ENCODE results near the gene KRTAP17-1.
"Not testable (repeated sequence)": the region's sequence is repeated elsewhere in the genome, so short reads cannot be mapped to it uniquely, and the experiment has no call there.

The KRTAP17-1 gene

DNA sequence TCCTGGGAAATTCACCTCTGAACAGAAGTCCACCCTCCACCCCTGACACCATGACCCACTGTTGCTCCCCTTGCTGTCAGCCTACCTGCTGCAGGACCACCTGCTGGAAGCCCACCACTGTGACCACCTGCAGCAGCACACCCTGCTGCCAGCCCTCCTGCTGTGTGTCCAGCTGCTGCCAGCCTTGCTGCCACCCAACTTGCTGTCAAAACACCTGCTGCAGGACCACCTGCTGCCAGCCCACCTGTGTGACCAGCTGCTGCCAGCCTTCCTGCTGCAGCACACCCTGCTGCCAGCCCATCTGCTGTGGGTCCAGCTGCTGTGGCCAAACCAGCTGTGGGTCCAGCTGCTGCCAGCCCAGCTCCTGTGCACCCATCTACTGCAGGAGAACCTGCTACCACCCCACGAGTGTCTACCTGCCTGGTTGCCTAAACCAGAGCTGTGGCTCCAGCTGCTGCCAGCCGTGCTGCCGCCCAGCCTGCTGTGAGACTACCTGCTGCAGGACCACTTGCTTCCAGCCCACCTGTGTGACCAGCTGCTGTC, 39.8 kb downstream of the KRTAP17-1 start, which contains the start of gene KRTAP9-7:
Gene KRTAP9-7 (plus strand): TSS at position 51 of the 543 bp plus-strand sequence. CDS start 0 bp downstream, at position 51.
- H2BK120ac ChIP-seq (ENCODE audit: low read depth, low read length); H3K4ac ChIP-seq (ENCODE audit: low read depth in 1 of 2, low read length in 2 of 2); H3K23ac ChIP-seq (ENCODE audit: low read length in 2 of 2); H2BK15ac ChIP-seq (ENCODE audit: low read depth, poor library complexity, severe bottlenecking); H3K4me2 ChIP-seq (ENCODE audit: low read length, poor library complexity, severe bottlenecking); H3K27ac ChIP-seq (ENCODE audit: low read length, poor library complexity, severe bottlenecking); H3K4me1 ChIP-seq (ENCODE audit: control insufficient read depth, insufficient read depth, low read depth, low read length); H2BK12ac ChIP-seq (ENCODE audit: low read length in 2 of 2); H3K4me3 ChIP-seq (ENCODE audit: insufficient read depth in 1 of 2, low read depth in 1 of 2, low read length in 2 of 2); H2AFZ ChIP-seq (ENCODE audit: low read depth, low read length); H3K79me1 ChIP-seq (replicated peaks; ENCODE audit: low read length, poor library complexity, severe bottlenecking); H3K27me3 ChIP-seq (ENCODE audit: control insufficient read depth in 1 of 2, insufficient read depth in 1 of 2, low read length in 2 of 2); H3K9me3 ChIP-seq (ENCODE audit: control insufficient read depth, low read length); H4K91ac ChIP-seq (ENCODE audit: low read length); H3K9ac ChIP-seq (ENCODE audit: low read length); H3K18ac ChIP-seq (ENCODE audit: low read depth in 1 of 2, low read length in 2 of 2); H3K36me3 ChIP-seq (ENCODE audit: control insufficient read depth in 1 of 2, insufficient read depth in 2 of 2, low read depth in 1 of 2, low read length in 2 of 2); DNase-seq; H2AK5ac ChIP-seq (ENCODE audit: low read length, severe bottlenecking); H2BK5ac ChIP-seq (ENCODE audit: low read depth, low read length, poor library complexity, severe bottlenecking): not testable (repeated sequence)
- peak within 1 kb of the TSS in 1 of 2 experiments; percentile 2 for H3K14ac ChIP-seq (ENCODE audit: low read length in 2 of 2)
- H4K8ac ChIP-seq (ENCODE audit: low read length): peak within 1 kb of the TSS; percentile 29
- WGBS: 75% methylated on average over 3 of the region's 3 CpGs

DNA sequence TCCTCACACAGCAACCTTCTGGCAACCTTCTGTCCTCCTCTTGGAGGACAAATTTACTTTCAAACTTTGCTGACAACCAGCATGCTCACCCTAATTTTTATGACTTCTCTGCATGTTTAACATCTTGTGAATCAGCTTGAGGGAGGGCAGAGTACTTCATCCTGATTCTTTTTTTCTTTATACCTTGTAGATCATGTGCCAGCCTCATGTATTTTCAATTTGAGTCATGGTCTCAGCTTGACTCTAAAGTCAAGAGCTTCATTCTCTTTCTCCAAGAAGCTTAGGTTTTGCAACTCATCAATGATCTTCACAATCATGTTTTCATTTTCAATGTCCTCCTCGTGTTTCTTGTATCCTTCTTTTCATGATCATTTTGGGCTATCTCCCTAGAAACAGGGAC, 43.7 kb downstream of the KRTAP17-1 start:
- Histone ChIP-seq H3K18ac (ENCODE audit: low read depth in 1 of 2, low read length in 2 of 2) (no peak overlapping the region), H3K27ac (ENCODE audit: low read length, poor library complexity, severe bottlenecking) (no peak overlapping the region), H3K23ac (ENCODE audit: low read length in 2 of 2) (no peak overlapping the region), H3K14ac (ENCODE audit: low read length in 2 of 2) (no peak overlapping the region), H2BK15ac (ENCODE audit: low read depth, poor library complexity, severe bottlenecking) (no peak overlapping the region), H3K36me3 (ENCODE audit: control insufficient read depth in 1 of 2, insufficient read depth in 2 of 2, low read depth in 1 of 2, low read length in 2 of 2) (no peaks in the 10 kb centered on the region), H3K79me1 (replicated peaks; ENCODE audit: low read length, poor library complexity, severe bottlenecking) (no peaks in the 10 kb centered on the region), H3K4me1 (ENCODE audit: control insufficient read depth, insufficient read depth, low read depth, low read length) (peaks cover 3% of the 10 kb centered on the region), H2BK12ac (ENCODE audit: low read length in 2 of 2) (no peak overlapping the region), H3K9ac (ENCODE audit: low read length) (no peak overlapping the region), H2AFZ (ENCODE audit: low read depth, low read length) (no peak overlapping the region), H2BK5ac (ENCODE audit: low read depth, low read length, poor library complexity, severe bottlenecking) (no peak overlapping the region), H3K4ac (ENCODE audit: low read depth in 1 of 2, low read length in 2 of 2) (no peak overlapping the region), H3K4me2 (ENCODE audit: low read length, poor library complexity, severe bottlenecking) (no peak overlapping the region), H4K91ac (ENCODE audit: low read length) (no peak overlapping the region), H2AK5ac (ENCODE audit: low read length, severe bottlenecking) (no peak overlapping the region), H3K27me3 (ENCODE audit: control insufficient read depth in 1 of 2, insufficient read depth in 1 of 2, low read length in 2 of 2) (peaks cover 0 to 9% of the 10 kb centered on the region in 2 experiments), H3K4me3 (ENCODE audit: insufficient read depth in 1 of 2, low read depth in 1 of 2, low read length in 2 of 2) (no peak overlapping the region), H3K9me3 (ENCODE audit: control insufficient read depth, low read length) (no peaks in the 10 kb centered on the region), H4K8ac (ENCODE audit: low read length) (no peak overlapping the region), H2BK120ac (ENCODE audit: low read depth, low read length) (no peak overlapping the region)
- WGBS: no CpG with 5 or more reads among the region's 1 CpG
- no peak for DNase-seq

DNA sequence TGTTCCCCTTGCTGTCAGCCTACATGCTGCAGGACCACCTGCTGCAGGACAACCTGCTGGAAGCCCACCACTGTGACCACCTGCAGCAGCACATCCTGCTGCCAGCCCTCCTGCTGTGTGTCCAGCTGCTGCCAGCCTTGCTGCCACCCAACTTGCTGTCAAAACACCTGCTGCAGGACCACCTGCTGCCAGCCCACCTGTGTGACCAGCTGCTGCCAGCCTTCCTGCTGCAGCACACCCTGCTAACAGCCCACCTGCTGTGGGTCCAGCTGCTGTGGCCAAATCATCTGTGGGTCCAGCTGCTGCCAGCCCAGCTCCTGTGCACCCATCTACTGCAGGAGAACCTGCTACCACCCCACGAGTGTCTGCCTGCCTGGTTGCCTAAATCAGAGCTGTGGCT, 44.2 kb downstream of the KRTAP17-1 start:
- not testable (repeated sequence) for H3K14ac ChIP-seq (ENCODE audit: low read length in 2 of 2); H3K4me3 ChIP-seq (ENCODE audit: insufficient read depth in 1 of 2, low read depth in 1 of 2, low read length in 2 of 2); H2AK5ac ChIP-seq (ENCODE audit: low read length, severe bottlenecking); H3K9ac ChIP-seq (ENCODE audit: low read length); H2BK12ac ChIP-seq (ENCODE audit: low read length in 2 of 2); H3K23ac ChIP-seq (ENCODE audit: low read length in 2 of 2); DNase-seq; H3K27me3 ChIP-seq (ENCODE audit: control insufficient read depth in 1 of 2, insufficient read depth in 1 of 2, low read length in 2 of 2); H3K27ac ChIP-seq (ENCODE audit: low read length, poor library complexity, severe bottlenecking); H2BK120ac ChIP-seq (ENCODE audit: low read depth, low read length); H3K9me3 ChIP-seq (ENCODE audit: control insufficient read depth, low read length); H2BK5ac ChIP-seq (ENCODE audit: low read depth, low read length, poor library complexity, severe bottlenecking); H3K36me3 ChIP-seq (ENCODE audit: control insufficient read depth in 1 of 2, insufficient read depth in 2 of 2, low read depth in 1 of 2, low read length in 2 of 2); H3K79me1 ChIP-seq (replicated peaks; ENCODE audit: low read length, poor library complexity, severe bottlenecking); H2AFZ ChIP-seq (ENCODE audit: low read depth, low read length); H3K4me1 ChIP-seq (ENCODE audit: control insufficient read depth, insufficient read depth, low read depth, low read length); H3K4me2 ChIP-seq (ENCODE audit: low read length, poor library complexity, severe bottlenecking); H4K91ac ChIP-seq (ENCODE audit: low read length); H4K8ac ChIP-seq (ENCODE audit: low read length); H2BK15ac ChIP-seq (ENCODE audit: low read depth, poor library complexity, severe bottlenecking); H3K4ac ChIP-seq (ENCODE audit: low read depth in 1 of 2, low read length in 2 of 2); H3K18ac ChIP-seq (ENCODE audit: low read depth in 1 of 2, low read length in 2 of 2)
- WGBS: no CpG with 5 or more reads among the region's 1 CpG

DNA sequence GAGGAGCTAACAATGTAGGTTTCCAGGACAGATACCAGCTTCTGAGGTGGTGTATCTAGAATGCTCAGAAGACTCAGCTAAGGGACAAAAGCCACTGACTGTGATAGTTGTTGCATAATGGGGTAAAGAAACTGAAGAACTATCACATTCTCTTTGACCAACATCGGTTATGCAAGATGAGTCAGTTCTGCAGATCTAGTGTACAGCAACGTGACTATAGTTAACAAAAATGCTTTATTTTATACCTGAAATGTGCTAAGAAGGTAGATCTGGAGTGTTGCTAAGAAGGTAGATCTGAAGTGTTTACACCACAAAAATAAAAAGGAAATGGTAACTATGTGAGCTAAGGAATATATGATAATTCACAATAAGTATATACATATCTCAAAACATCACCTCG, 47.8 kb downstream of the KRTAP17-1 start:
- Histone ChIP-seq H3K36me3 (ENCODE audit: control insufficient read depth in 1 of 2, insufficient read depth in 2 of 2, low read depth in 1 of 2, low read length in 2 of 2) (no peaks in the 10 kb centered on the region), H3K18ac (ENCODE audit: low read depth in 1 of 2, low read length in 2 of 2) (no peak overlapping the region)
- no CpG with 5 or more reads among the region's 3 CpGs for WGBS

More for the DNA sequence above, 47.8 kb downstream of the KRTAP17-1 start:
- Histone ChIP-seq H3K9me3 (ENCODE audit: control insufficient read depth, low read length) (no peaks in the 10 kb centered on the region), H3K27ac (ENCODE audit: low read length, poor library complexity, severe bottlenecking) (no peak overlapping the region), H2AFZ (ENCODE audit: low read depth, low read length) (no peak overlapping the region), H4K91ac (ENCODE audit: low read length) (no peak overlapping the region), H2BK5ac (ENCODE audit: low read depth, low read length, poor library complexity, severe bottlenecking) (no peak overlapping the region), H3K14ac (ENCODE audit: low read length in 2 of 2) (no peak overlapping the region), H3K27me3 (ENCODE audit: control insufficient read depth in 1 of 2, insufficient read depth in 1 of 2, low read length in 2 of 2) (peaks cover 0 to 21% of the 10 kb centered on the region in 2 experiments), H3K4me2 (ENCODE audit: low read length, poor library complexity, severe bottlenecking) (no peak overlapping the region), H3K4ac (ENCODE audit: low read depth in 1 of 2, low read length in 2 of 2) (no peak overlapping the region), H3K4me3 (ENCODE audit: insufficient read depth in 1 of 2, low read depth in 1 of 2, low read length in 2 of 2) (no peak overlapping the region), H2BK12ac (ENCODE audit: low read length in 2 of 2) (no peak overlapping the region), H3K23ac (ENCODE audit: low read length in 2 of 2) (no peak overlapping the region), H3K9ac (ENCODE audit: low read length) (no peak overlapping the region), H2AK5ac (ENCODE audit: low read length, severe bottlenecking) (no peak overlapping the region), H3K79me1 (replicated peaks; ENCODE audit: low read length, poor library complexity, severe bottlenecking) (no peaks in the 10 kb centered on the region), H2BK15ac (ENCODE audit: low read depth, poor library complexity, severe bottlenecking) (no peak overlapping the region), H4K8ac (ENCODE audit: low read length) (no peak overlapping the region), H2BK120ac (ENCODE audit: low read depth, low read length) (no peak overlapping the region), H3K4me1 (ENCODE audit: control insufficient read depth, insufficient read depth, low read depth, low read length) (no peaks in the 10 kb centered on the region)
- DNase-seq: no peak

Measured in mesenchymal stem cell (in vitro differentiated cells and primary cell).